GM12891 (cell line): Measurements from ENCODE around the gene BTC.

ENCODE experiments used
- PAX5 ChIP-seq: IDR thresholded peaks from 2 replicates; pipeline ENCODE4 v1.6.1; 2011; ENCODE audit warnings: low read length, moderate library complexity, mild to moderate bottlenecking; ENCODE audit not compliant: insufficient read depth, severe bottlenecking
- POLR2A ChIP-seq: IDR thresholded peaks from 2 replicates; pipeline ENCODE4 v1.6.1; 2011; ENCODE audit warnings: low read depth, low read length, control low read depth
- POLR2AphosphoS5 ChIP-seq: IDR thresholded peaks from 2 replicates; pipeline ENCODE4 v1.6.1; 2011; ENCODE audit warnings: low read depth, low read length, control low read depth
- SPI1 ChIP-seq: IDR thresholded peaks from 2 replicates; pipeline ENCODE4 v1.6.1; 2011; ENCODE audit warnings: low read depth, low read length, control low read depth
- TAF1 ChIP-seq: IDR thresholded peaks from 2 replicates; pipeline ENCODE4 v1.6.1; 2011; ENCODE audit warnings: low read depth, low read length, control low read depth

DNA sequence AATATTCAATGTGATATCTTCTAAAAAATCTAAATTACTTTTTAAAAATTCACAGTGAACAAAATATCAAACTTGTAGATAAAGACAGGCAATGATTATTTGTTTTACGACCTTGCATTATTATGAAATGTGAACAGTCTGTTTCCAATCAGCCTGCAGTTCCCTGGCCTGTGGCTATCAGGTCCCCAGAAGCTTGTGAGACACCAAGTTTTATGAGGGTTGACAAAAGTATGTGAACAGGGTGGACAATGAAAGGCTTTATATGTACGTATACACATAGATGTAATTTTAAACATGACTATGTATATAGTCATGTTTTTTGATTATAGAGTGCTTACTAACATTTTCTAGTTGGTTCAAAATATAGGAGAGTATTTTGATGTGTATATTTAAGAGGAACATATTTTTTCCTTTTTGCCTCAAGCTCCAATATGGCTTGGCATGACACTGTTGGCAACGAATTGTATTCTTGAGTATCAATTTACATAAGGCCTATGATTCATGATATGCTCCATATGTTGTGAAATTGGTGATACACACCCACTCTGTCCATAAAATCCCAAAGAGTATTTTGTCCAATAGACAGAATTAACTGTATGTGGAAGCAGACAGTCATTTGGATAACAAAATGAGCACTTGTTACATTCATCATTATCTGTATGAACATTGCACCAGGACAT, 55.7 kb downstream of the BTC start:
- TF ChIP-seq POLR2A (no peak), POLR2AphosphoS5 (no peak), TAF1 (no peak), SPI1 (no peak), PAX5 (no peak)
